Upper lobe of right lung (tissue), 1 donor: Measurements from ENCODE around the gene ARID1B. TPM values are rescaled to one million over a fixed set of nuclear protein-coding genes. Genes with fewer than 3 reads are reported as not detected.

ENCODE experiments used
- ATAC-seq: fragments of 200-7000 bp; cut with Tn5 transposase; one replicate; pipeline ENCODE4 v1.9.1; 2020; ENCODE audit warnings: mild to moderate bottlenecking, moderate library complexity
- DNase-seq: peaks from one replicate; pipeline ENCODE4 v3.0.0-alpha.2; 2020
- H3K27ac ChIP-seq: fragments of 200-600 bp; one replicate; pipeline ENCODE4 v1.8.0; 2022
- H3K27me3 ChIP-seq: fragments of 200-600 bp; one replicate; pipeline ENCODE4 v1.8.0; 2022; ENCODE audit warnings: mild to moderate bottlenecking
- H3K36me3 ChIP-seq: fragments of 200-600 bp; one replicate; pipeline ENCODE4 v1.8.0; 2022
- H3K4me1 ChIP-seq: fragments of 200-600 bp; one replicate; pipeline ENCODE4 v1.8.0; 2022
- H3K4me3 ChIP-seq: fragments of 200-600 bp; one replicate; pipeline ENCODE4 v1.8.0; 2022; ENCODE audit warnings: mild to moderate bottlenecking
- H3K9me3 ChIP-seq: fragments of 200-600 bp; one replicate; pipeline ENCODE4 v1.8.0; 2022
- intact Hi-C: fragments of 100-400 bp; cut with DNase I; formaldehyde crosslinking; loops from one replicate; pipeline ENCODE4 v1.11.0; 2022
- total RNA-seq: library from RNA; stranded (reverse); fragmentation: NEBNext Ultra II Directional; extraction: Animal tissue kit (Norgen Biotek cat#: 25700); gene quantifications from one replicate; pipeline ENCODE4 v1.2.1, GENCODE V29; 2021
- TF ChIP-seq, protein P1 (sequence below): fragments of 200-600 bp; IDR thresholded peaks from one replicate; pipeline ENCODE4 v1.8.0; 2022; ENCODE audit warnings: antibody characterized with exemption
- donor health status: DM: no; HTN: yes; CAD: no; lungs with severe emphysema.

The ARID1B gene
- total RNA-seq, 1 donor from 2014 or later, result 80.4 TPM

DNA sequence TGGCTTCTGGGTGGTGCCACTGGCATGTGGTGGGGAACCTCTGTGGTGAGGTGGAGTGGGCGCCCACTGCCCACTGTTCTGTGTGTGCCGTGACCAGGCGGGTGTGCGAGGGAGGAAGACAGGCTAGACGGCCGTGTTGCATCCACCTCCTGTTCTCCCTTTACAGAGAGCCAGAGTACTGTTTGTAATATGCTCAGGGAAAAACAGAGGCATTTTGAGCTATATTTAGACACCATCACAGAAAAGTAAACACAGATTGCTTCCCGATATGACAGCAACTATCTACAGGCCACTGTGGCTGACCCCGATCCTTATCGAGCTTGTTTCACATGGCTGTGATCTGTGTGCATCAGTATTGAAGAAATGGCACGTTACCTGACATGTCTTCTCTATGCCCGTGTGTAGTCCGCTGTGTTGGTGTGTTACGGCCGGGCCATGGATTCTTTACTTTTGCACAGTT, 45.6 kb downstream of the ARID1B start:
- intact Hi-C loops, result no loop called here
- Histone ChIP-seq H3K36me3 (no peaks in the 10 kb centered on the region), H3K4me1 (peaks cover 58% of the 10 kb centered on the region), H3K27ac (no peak overlapping the region), H3K27me3 (no peaks in the 10 kb centered on the region), H3K4me3 (no peak overlapping the region), H3K9me3 (no peaks in the 10 kb centered on the region)
- no peak for DNase-seq
- TF ChIP-seq, protein P1, sequence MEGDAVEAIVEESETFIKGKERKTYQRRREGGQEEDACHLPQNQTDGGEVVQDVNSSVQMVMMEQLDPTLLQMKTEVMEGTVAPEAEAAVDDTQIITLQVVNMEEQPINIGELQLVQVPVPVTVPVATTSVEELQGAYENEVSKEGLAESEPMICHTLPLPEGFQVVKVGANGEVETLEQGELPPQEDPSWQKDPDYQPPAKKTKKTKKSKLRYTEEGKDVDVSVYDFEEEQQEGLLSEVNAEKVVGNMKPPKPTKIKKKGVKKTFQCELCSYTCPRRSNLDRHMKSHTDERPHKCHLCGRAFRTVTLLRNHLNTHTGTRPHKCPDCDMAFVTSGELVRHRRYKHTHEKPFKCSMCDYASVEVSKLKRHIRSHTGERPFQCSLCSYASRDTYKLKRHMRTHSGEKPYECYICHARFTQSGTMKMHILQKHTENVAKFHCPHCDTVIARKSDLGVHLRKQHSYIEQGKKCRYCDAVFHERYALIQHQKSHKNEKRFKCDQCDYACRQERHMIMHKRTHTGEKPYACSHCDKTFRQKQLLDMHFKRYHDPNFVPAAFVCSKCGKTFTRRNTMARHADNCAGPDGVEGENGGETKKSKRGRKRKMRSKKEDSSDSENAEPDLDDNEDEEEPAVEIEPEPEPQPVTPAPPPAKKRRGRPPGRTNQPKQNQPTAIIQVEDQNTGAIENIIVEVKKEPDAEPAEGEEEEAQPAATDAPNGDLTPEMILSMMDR, result no peak
- peak; percentile 28 for ATAC-seq

- H3K27ac ChIP-seq, result no peak overlapping the region
- peaks cover 59% of the 10 kb centered on the region for H3K4me1 ChIP-seq
- TF ChIP-seq, protein P1, result no peak
- no peak overlapping the region for H3K4me3 ChIP-seq
- no peak for ATAC-seq
- H3K27me3 ChIP-seq, result no peaks in the 10 kb centered on the region
- no peak for DNase-seq
- H3K9me3 ChIP-seq, result no peaks in the 10 kb centered on the region
- intact Hi-C loops, result no loop called here
- H3K36me3 ChIP-seq, result no peaks in the 10 kb centered on the region
These were observed 47.0 kb downstream of the ARID1B start for GRCh38 chr6:156824142-156824541.

GRCh38 chr6:156825475-156825874, 48.3 kb downstream of the ARID1B start:
- no peak for ATAC-seq
- Histone ChIP-seq H3K4me1 (peaks cover 48% of the 10 kb centered on the region), H3K4me3 (no peak overlapping the region), H3K27me3 (no peaks in the 10 kb centered on the region), H3K9me3 (no peaks in the 10 kb centered on the region), H3K36me3 (peaks cover 6% of the 10 kb centered on the region), H3K27ac (no peak overlapping the region)
- intact Hi-C loops, result no loop called here
- TF ChIP-seq, protein P1, result no peak
- DNase-seq, result no peak

DNA sequence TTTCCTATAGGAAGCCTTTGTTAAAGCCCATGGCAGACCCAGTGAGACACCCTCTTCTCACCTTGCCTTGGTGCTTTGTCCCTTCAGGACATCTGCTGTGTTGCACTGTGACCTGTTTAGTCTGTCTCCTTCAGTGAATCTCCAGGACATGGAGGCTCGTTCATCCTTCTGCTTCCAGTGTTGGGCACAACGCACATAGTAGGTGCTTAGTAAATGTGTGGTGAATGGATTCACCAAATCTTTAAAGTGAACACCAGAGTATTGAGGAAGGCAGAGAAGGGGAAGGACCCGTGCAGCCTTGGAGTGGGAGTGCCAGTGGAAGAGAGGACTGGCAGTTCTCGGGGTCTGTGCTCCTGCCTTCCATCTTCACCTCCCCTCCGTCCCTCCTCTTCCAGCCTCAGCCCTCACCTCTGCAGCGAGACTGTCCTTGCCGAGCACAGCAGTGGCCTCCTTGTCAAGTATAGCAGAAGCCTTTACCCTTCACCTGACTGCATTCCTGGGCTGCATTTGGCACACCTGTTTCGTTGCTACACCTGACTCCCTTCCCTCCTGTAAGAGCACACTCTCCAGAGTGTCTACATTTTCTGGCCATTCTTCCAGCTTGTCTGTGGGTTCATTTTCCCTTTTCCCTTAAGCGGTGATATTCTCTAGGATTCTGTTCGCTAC, 49.2 kb downstream of the ARID1B start:
- Histone ChIP-seq H3K27me3 (no peaks in the 10 kb centered on the region), H3K36me3 (peaks cover 6% of the 10 kb centered on the region), H3K4me3 (no peak overlapping the region), H3K27ac (peak overlapping the region; percentile 34), H3K9me3 (no peaks in the 10 kb centered on the region), H3K4me1 (peaks cover 47% of the 10 kb centered on the region)
- peak; percentile 93 for ATAC-seq
- intact Hi-C loops, result no loop called here
- TF ChIP-seq, protein P1, result no peak
- DNase-seq, result peak; percentile 70

DNA sequence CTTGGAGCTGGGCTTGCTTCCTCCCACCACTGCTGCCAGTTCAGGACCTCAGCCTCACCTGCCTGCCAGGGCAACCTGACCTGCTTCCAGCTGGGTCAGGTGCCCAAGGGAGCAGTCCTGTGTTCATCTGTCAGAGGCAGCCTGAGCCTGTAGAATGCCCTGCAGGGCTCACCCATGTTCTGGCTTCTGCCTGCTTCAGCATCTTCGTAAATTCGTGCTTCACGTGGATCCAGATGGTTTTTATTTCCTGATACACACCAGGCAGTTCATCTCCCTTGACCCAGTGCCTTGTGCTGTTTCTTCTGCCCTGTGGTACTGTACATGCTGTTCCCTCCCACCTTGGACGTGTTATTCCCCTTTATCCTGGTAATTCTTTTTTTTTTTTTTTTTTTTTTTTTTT, 50.2 kb downstream of the ARID1B start:
- H3K4me3 ChIP-seq, result no peak overlapping the region
- TF ChIP-seq, protein P1, result no peak
- H3K36me3 ChIP-seq, result peaks cover 6% of the 10 kb centered on the region
- DNase-seq, result no peak
- intact Hi-C loops, result no loop called here
- no peaks in the 10 kb centered on the region for H3K9me3 ChIP-seq
- ATAC-seq, result peak; percentile 16
- H3K4me1 ChIP-seq, result peaks cover 51% of the 10 kb centered on the region
- H3K27me3 ChIP-seq, result no peaks in the 10 kb centered on the region
- H3K27ac ChIP-seq, result no peak overlapping the region
